LNCaP clone FGC (cell line): ENCODE measurements around the gene ASAP2.
"Not testable (repeated sequence)": the region's sequence is repeated elsewhere in the genome, so short reads cannot be mapped to it uniquely, and the experiment has no call there.

Source experiments
- DNase-seq: peaks from one replicate; pipeline ENCODE4 v3.0.0-alpha.2; 2011; ENCODE audit warnings: low read depth
- H3K4me3 ChIP-seq: 2 replicates; pipeline ENCODE4 v1.5.1; 2011; ENCODE audit warnings: mild to moderate bottlenecking, low read depth, low read length, control low read depth
- TF ChIP-seq, protein P1 (sequence below): IDR thresholded peaks from 2 replicates; pipeline ENCODE4 v1.5.1; 2012; ENCODE audit warnings: mild to moderate bottlenecking; ENCODE audit not compliant: control insufficient read depth, insufficient read depth; ENCODE audit errors: extremely low read depth

ASAP2 gene

DNA sequence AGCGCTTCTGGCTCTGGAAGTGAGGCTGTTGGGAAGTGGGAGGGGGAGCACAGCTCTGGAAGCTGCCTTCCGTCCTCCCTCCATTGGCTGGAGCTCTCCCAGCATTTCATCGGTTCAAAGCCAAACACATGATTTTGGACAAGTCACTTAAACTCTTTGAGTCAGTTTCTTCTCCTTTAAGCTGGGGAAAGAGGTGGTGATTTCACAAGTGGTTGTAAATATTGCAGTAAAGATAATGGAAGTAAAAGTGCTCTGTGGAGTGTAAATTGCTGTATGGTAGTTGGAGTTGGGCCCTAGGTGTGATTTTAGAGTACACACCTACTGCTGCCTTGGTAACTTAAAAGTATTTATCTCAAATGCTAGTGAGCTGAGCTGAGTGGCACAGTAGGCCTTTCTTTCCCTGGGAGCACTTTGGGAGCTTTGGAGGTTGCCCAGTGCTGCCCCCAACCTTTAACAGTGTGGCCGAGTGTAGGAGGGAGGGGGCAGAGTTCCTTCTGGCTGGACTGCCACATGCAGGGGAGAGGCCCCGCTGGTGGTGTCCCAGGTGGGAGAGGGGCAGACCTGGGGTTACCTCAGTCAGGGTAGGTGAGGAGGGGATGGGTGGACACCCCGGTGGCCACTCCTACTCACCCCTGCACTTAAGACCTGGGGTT is 54.7 kb downstream of the ASAP2 start:
- TF ChIP-seq, protein P1, sequence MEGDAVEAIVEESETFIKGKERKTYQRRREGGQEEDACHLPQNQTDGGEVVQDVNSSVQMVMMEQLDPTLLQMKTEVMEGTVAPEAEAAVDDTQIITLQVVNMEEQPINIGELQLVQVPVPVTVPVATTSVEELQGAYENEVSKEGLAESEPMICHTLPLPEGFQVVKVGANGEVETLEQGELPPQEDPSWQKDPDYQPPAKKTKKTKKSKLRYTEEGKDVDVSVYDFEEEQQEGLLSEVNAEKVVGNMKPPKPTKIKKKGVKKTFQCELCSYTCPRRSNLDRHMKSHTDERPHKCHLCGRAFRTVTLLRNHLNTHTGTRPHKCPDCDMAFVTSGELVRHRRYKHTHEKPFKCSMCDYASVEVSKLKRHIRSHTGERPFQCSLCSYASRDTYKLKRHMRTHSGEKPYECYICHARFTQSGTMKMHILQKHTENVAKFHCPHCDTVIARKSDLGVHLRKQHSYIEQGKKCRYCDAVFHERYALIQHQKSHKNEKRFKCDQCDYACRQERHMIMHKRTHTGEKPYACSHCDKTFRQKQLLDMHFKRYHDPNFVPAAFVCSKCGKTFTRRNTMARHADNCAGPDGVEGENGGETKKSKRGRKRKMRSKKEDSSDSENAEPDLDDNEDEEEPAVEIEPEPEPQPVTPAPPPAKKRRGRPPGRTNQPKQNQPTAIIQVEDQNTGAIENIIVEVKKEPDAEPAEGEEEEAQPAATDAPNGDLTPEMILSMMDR = no peak
- DNase-seq = no peak
- H3K4me3 ChIP-seq = no peak overlapping the region

DNA sequence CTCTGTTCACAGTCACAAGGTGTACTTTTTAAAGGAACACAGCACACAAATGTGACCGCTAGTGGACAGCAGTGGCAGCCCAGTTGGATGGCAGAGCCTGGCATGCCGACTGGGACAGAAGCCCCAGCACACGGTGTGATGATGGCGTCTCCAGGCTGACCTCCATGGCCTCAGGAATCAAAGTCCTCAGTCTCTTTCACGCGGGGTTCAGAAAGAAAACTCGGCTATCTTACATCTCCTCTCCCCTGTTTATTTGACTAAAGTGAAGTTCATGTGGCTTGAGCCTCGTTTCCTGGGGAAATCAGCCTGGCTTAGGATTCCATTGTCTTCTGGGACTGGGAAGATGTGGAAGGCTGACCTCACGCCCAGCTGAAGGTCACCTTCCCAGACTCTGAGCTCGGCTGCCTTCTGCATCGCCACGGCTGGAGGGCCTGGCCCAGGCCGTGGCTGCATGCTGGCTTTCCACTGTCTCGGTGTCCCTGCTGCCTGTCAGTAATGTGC is 56.1 kb downstream of the ASAP2 start:
- DNase-seq = no peak
- no peak overlapping the region for H3K4me3 ChIP-seq
- TF ChIP-seq, protein P1 = no peak

DNA sequence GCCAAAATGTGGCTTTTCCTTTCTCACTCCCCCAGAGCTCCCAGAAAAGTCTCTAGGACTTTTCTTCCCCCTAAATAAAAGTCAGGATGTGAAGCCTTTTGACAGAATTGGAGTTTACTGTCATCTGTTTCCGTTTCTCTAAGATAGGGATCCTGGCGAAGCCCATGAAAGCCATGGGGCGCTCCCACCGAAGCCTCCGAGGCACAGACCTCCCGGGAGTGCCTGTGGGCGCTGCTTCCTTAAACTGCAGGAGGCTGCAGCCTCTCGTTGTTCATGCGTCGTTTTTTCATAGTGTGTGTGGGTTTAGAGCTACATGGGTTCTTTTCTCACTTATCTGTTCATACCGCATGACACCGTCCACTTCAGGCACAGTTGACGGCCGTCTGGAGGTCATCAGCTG is 56.8 kb downstream of the ASAP2 start:
- no peak for DNase-seq
- TF ChIP-seq, protein P1 = no peak
- H3K4me3 ChIP-seq = no peak overlapping the region

DNA sequence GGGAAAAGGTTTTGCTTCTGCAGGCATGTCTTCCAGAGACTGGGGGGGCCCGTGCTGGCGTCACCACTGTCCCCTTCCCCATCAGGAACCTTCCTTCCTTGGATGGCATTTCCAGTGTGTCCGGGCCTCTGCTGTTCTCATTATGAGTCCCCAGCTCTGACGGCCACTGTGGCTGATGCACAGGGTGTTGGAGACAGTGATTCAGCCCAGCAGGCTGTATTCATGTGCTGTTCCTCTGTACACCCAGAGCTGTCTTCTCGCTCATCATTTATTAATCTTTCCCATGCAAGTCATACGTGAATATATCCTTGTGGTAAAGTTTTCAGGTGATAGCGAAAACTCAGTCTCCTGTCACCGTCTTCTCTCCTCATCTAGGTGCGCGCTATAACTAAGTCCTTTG is 57.7 kb downstream of the ASAP2 start:
- TF ChIP-seq, protein P1 = no peak
- no peak for DNase-seq
- no peak overlapping the region for H3K4me3 ChIP-seq

DNA sequence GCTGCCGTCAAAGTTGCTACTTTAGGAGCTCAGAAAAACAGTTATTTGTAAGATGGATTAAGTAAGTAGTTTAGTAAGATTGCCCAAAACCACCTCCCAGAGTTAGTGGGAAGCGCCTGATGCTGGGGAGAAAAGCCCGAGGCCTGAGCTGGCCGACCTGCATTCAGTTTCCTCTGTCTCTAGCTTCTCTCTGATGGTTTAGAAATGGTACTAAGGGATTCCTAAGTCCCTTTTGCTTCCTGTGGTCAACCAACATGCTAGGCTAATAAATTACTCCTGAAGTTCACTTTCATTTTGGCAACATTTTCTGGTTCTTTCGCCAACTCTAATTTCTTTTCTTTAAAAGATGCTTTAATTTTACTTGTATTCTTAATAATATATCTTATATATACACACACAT is 60.1 kb downstream of the ASAP2 start:
- DNase-seq = no peak
- TF ChIP-seq, protein P1 = no peak
- no peak overlapping the region for H3K4me3 ChIP-seq

DNA sequence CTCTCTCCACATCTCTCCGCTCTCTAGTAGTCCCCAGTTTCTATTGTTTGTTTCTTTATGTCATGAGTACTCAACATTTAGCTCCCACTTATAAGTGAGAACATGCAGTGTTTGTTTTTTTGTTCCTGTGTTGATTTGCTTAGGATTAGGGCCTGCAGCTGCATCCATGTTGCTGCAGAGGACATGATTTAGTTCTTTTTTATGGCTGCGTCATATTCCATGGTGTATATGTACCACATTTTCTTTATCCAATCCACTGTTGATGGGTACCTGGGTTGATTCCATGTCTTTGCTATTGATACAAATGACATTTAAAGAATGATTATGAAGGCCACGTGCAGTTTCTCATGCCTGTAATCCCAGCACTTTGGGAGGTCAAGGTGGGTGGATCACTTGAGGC is 60.7 kb downstream of the ASAP2 start:
- not testable (repeated sequence) for DNase-seq, H3K4me3 ChIP-seq

DNA sequence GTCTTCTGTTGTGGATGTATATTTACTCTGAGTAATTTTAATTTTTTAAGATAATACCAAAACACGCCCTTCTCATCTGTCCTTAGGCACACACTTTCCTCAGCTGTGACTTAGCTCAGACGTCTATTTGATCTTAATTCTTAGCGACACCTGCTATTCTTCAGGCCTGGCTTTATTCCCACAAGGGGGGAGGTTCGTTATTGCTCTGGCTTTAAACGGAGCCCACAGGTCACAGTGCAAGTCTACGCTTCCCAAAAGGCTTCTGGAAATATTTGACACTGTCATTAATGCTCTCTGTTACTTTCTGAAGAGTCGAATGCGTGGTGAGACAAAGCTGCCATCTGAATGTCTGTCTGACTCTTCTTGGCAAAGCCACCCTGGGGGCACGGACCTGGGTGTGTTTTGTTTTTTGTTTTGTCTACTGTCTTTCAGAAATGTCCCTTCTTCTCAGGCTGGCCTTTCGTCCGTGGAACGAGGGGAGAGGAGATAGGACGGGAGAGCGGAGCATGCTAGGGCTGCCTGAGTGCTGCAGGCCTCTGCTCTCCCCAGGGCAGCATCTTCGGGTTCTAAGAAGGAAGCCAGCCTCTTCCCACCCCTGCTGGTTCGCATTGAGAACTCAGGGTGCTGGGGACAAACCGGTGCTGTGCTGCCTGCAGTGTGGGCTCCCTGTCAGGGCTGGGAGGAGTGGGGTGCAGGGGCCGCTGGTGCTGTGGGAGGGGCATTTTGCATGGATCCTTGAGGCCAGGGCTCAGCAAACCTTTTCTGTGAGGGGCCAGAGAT is 61.9 kb downstream of the ASAP2 start:
- no peak overlapping the region for H3K4me3 ChIP-seq
- no peak for DNase-seq
- TF ChIP-seq, protein P1 = no peak
